Common myeloid progenitor, CD34-positive (primary cell): ENCODE results near the gene L3MBTL2.

Source experiments
- CTCF ChIA-PET: fragments of 350-600 bp; sonication (Branson Sonifier 250); formaldehyde crosslinking; loops from one replicate; lab custom pipeline; 2021; ENCODE audit warnings: antibody characterized with exemption; lab: Charles Lee
- POLR2A ChIA-PET: fragments of 350-600 bp; sonication (Branson Sonifier 250); formaldehyde crosslinking; loops from one replicate; lab custom pipeline; 2021; ENCODE audit warnings: antibody characterized with exemption; lab: Charles Lee
- DNase-seq, 3 donors: peaks; one replicate each; pipeline versions ENCODE4 v3.0.0 to v3.0.0-alpha.2; 2013
- H3K27ac ChIP-seq, 2 experiments: 1 replicate in 1 of 2; 2 replicates in 1 of 2; pipeline ENCODE4 v1.7.0; 2013; ENCODE audit warnings: inconsistent platforms in 2 of 2, low read length in 2 of 2, mild to moderate bottlenecking in 2 of 2, low read depth in 1 of 2, moderate library complexity in 1 of 2; ENCODE audit not compliant: severe bottlenecking in 2 of 2, insufficient read depth in 1 of 2, poor library complexity in 1 of 2
- H3K27me3 ChIP-seq, 5 experiments: replicated peaks in 2 of 5; 1 replicate in 3 of 5; 2 replicates in 2 of 5; pipeline versions ENCODE4 v1.6.1 to v1.7.0; 2013; ENCODE audit warnings: low read length in 4 of 5, mild to moderate bottlenecking in 2 of 5, moderate library complexity in 2 of 5, inconsistent platforms in 1 of 5; ENCODE audit not compliant: insufficient read depth in 5 of 5, control insufficient read depth in 4 of 5
- H3K36me3 ChIP-seq, 4 experiments: 1 replicate in 2 of 4; 2 replicates in 2 of 4; pipeline versions ENCODE4 v1.6.1 to v1.7.0; 2013; ENCODE audit warnings: low read length in 3 of 4, control low read depth in 1 of 4, mild to moderate bottlenecking in 1 of 4; ENCODE audit not compliant: control insufficient read depth in 4 of 4, insufficient read depth in 4 of 4
- H3K4me1 ChIP-seq, 4 experiments: 1 replicate in 3 of 4; 2 replicates in 1 of 4; pipeline versions ENCODE4 v1.6.1 to v1.7.1; 2013; ENCODE audit warnings: low read length in 3 of 4, mild to moderate bottlenecking in 3 of 4, control low read depth in 1 of 4, inconsistent platforms in 1 of 4, moderate library complexity in 1 of 4; ENCODE audit not compliant: control insufficient read depth in 4 of 4, insufficient read depth in 4 of 4; ENCODE audit errors: control extremely low read depth in 1 of 4
- H3K4me3 ChIP-seq, 7 experiments: 1 replicate in 4 of 7; 2 replicates in 3 of 7; pipeline versions ENCODE4 v1.5.1 to v1.7.0; 2013; ENCODE audit warnings: mild to moderate bottlenecking in 7 of 7, low read length in 6 of 7, moderate library complexity in 6 of 7, inconsistent platforms in 2 of 7, low read depth in 2 of 7, control low read depth in 1 of 7; ENCODE audit not compliant: insufficient read depth in 4 of 7, control insufficient read depth in 1 of 7; ENCODE audit errors: extremely low read depth in 1 of 7
- H3K9me3 ChIP-seq, 5 experiments: 1 replicate in 4 of 5; 2 replicates in 1 of 5; pipeline versions ENCODE4 v1.6.1 to v1.7.1; 2013; ENCODE audit warnings: low read length in 4 of 5, mild to moderate bottlenecking in 2 of 5, inconsistent platforms in 1 of 5, low read depth in 1 of 5, moderate library complexity in 1 of 5; ENCODE audit not compliant: control insufficient read depth in 4 of 5, insufficient read depth in 2 of 5; ENCODE audit errors: control extremely low read depth in 1 of 5
- WGBS: methylation state at CpG from one replicate; pipeline ENCODE4 v1.1.5; 2013; ENCODE audit not compliant: insufficient coverage; 5-methylcytosine and 5-hydroxymethylcytosine counted together

The L3MBTL2 gene

DNA sequence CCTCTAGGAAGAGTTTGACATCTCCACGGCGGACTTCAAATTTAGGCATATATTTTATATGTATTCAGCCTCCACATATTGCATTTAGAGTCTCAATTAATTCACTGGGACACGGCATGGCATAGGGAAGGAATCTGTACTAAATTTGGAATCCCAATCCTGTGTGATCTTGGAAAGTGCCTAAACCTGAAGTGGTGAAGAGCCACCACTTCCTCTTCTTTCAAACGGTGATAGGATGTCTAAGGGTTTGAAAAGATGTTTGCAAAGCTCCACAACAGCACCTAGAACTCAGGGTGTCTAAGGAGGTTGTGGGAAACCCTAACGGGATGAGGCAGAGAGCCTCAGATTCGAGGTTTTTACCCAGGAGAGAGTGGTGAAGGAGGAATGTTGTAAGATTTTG is 1.0 kb upstream of the L3MBTL2 start:
- POLR2A ChIA-PET: no interaction called here
- peak in 1 of 3 donors; percentile 29 for DNase-seq
- H3K27ac ChIP-seq: no peak overlapping the region
- CTCF ChIA-PET: no interaction called here
- no peak overlapping the region for H3K4me3 ChIP-seq
- H3K27me3 ChIP-seq: no peaks in the 10 kb centered on the region
- H3K36me3 ChIP-seq: no peaks in the 10 kb centered on the region
- H3K4me1 ChIP-seq: peaks cover 0 to 23% (median 17%) of the 10 kb centered on the region in 4 experiments
- WGBS: 74% methylated on average over 3 of the region's 6 CpGs
- H3K9me3 ChIP-seq: no peaks in the 10 kb centered on the region

DNA sequence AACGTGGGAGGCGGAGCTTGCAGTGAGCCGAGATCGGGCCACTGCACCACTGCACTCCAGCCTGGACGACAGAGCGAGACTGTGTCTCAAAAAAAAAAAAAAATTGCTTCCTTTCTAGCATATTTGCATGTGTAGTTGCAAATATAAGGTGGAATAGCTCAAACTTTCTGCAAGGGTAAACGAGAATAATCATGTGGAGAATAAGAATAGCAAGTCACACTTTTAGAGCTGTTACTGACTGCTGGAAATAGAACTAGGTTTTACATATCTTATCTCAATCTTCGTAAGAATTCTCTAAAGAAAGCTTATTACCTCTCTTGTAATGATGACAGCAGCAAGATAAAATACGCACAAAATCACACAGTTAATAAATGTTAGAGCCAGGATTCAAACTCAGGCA is 1.6 kb downstream of the L3MBTL2 start:
- CTCF ChIA-PET: interaction anchor here (0.7 to 2.2 kb wide), 3 partner anchors 9 to 31 kb away, joined by 3 to 7 read pairs (median 3); no protein-coding TSS in a partner anchor
- Histone ChIP-seq H3K9me3 (no peaks in the 10 kb centered on the region), H3K4me3 (no peak overlapping the region), H3K4me1 (peaks cover 0 to 17% (median 14%) of the 10 kb centered on the region in 4 experiments), H3K36me3 (peaks cover 2 to 13% (median 11%) of the 10 kb centered on the region in 4 experiments), H3K27ac (no peak overlapping the region), H3K27me3 (no peaks in the 10 kb centered on the region)
- WGBS: 100% methylated on average over 6 of the region's 9 CpGs
- DNase-seq: no peak
- POLR2A ChIA-PET: interaction anchor here (0.6 to 0.7 kb wide), 3 partner anchors 27 to 442 kb away, joined by 4 to 6 read pairs (median 5); no protein-coding TSS in a partner anchor

DNA sequence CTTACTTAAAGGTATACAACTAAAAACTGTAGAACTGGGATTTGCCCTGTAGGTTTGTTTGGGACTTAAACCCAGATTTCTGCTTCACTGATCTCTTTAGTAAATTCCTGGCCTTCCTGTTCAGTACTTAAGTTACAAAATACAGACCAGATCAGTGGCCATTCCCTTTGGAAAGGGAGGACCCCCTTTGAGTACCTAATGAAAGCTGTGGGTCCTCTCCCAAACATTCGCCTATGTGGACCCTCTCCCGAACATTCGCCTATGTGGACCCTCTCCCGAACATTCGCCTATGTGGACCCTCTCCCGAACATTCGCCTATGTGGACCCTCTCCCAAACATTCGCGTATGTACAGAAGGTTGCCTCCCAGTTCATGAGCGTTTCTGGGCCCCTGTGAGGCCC is 10.3 kb downstream of the L3MBTL2 start:
- Histone ChIP-seq H3K9me3 (peaks cover 0 to 14% (median 5%) of the 10 kb centered on the region in 5 experiments), H3K36me3 (peaks cover 12 to 45% (median 34%) of the 10 kb centered on the region in 4 experiments)

DNA sequence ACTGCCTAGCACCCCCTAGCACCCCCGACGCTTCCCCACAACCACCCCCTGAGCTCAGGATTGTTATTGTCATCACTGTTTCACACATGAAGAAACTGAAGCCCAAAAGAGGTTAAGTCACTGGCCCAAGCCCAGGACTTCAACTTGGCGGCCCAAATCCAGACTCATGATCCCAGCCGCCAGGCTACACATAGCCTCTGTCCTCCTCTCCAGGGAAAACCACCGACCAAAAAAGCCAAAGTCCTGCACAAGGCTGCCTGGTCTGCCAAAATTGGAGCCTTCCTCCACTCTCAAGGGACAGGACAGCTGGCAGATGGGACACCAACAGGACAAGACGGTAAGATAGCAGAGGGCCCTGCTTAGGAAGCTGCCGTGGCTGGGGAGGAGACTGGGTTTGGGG is 10.8 kb downstream of the L3MBTL2 start:
- peaks cover 0 to 22% (median 15%) of the 10 kb centered on the region in 4 experiments for H3K4me1 ChIP-seq
- POLR2A ChIA-PET: no interaction called here
- CTCF ChIA-PET: interaction anchor here (0.5 to 2.0 kb wide), 3 partner anchors 20 to 44 kb away, joined by 3 to 6 read pairs (median 4); no protein-coding TSS in a partner anchor
- H3K36me3 ChIP-seq: peaks cover 13 to 45% (median 35%) of the 10 kb centered on the region in 4 experiments
- no peak overlapping the region for H3K27ac ChIP-seq
- peaks cover 0 to 14% (median 5%) of the 10 kb centered on the region in 5 experiments for H3K9me3 ChIP-seq
- no peaks in the 10 kb centered on the region for H3K27me3 ChIP-seq
- WGBS: 100% methylated on average over 6 of the region's 7 CpGs
- H3K4me3 ChIP-seq: no peak overlapping the region
- no peak for DNase-seq

More for the DNA sequence above, 10.3 kb downstream of the L3MBTL2 start:
- ChIA-PET CTCF (interaction anchor here (0.8 to 2.0 kb wide), 3 partner anchors 15 to 22 kb away, joined by 3 to 6 read pairs (median 4); no protein-coding TSS in a partner anchor), POLR2A (no interaction called here)
- Histone ChIP-seq H3K4me1 (peaks cover 0 to 22% (median 15%) of the 10 kb centered on the region in 4 experiments), H3K27me3 (no peaks in the 10 kb centered on the region), H3K27ac (no peak overlapping the region), H3K4me3 (no peak overlapping the region)
- WGBS: 98% methylated on average over 10 of the region's 10 CpGs
- no peak for DNase-seq

DNA sequence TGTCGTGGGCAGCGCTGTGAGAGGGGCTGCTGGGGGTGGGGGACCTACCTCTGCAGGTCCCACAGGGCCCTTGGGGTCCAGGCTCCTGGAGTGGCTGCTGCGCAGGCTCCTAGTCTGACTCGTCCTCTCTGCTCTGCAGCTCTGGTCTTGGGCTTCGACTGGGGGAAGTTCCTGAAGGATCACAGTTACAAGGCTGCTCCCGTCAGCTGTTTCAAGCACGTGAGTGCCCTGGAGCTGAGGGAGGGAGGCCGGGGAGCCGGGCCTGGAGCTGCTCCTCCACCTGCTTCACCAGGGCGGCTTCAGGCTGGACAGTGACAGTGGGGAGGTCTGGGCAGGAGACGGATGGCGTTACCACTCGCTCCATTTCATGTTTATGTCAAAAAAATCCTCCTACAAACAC is 11.9 kb downstream of the L3MBTL2 start:
- DNase-seq: no peak
- Histone ChIP-seq H3K27ac (peak overlapping the region in 1 of 2 experiments; percentile 70), H3K36me3 (peaks cover 13 to 49% (median 36%) of the 10 kb centered on the region in 4 experiments), H3K4me3 (peak overlapping the region in 4 of 7 experiments; percentile 10 to 72 (median 41)), H3K9me3 (peaks cover 0 to 14% (median 5%) of the 10 kb centered on the region in 5 experiments), H3K27me3 (no peaks in the 10 kb centered on the region), H3K4me1 (peaks cover 0 to 22% (median 15%) of the 10 kb centered on the region in 4 experiments)
- ChIA-PET CTCF (interaction anchor here (0.8 to 1.9 kb wide), 4 partner anchors 10 to 38 kb away, joined by 3 to 7 read pairs (median 4); no protein-coding TSS in a partner anchor), POLR2A (interaction anchor here (1.1 to 1.3 kb wide), 2 partner anchors 12 to 20 kb away, joined by 3 to 4 read pairs; partner anchors contain the start of gene L3MBTL2)
- WGBS: 70% methylated on average over 7 of the region's 13 CpGs

DNA sequence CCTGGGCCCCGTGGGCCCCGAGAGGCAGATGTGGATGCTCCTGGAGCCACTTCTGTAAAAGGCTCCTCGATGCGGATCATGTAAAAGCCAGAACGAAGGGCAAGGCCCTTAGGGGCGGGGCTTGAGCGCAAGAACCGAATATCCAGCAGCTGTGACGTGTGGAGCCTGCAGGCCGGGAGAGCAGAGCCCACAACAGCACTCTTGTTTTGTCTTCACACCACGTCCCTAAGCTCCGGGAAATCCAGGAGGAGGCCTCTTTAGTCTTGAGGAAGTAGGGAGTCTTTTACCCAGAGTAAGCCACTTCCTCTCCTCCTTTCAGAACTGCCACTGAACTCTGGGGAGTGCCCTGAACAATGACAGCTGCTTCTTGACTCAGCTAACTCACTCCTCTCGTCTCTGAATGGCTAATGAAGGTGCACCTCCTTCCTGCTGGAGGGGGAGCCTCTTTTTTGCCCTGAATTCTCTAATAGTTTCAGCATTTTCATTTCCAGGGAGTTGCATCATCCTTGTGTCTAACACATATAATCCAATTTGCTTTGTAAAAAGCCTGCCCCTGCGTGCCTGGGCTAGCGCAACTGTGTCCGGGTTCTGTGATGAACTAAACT is 12.5 kb downstream of the L3MBTL2 start:
- peak; percentile 62 to 92 (median 90) for DNase-seq
- peaks cover 0 to 14% (median 5%) of the 10 kb centered on the region in 5 experiments for H3K9me3 ChIP-seq
- peak overlapping the region; percentile 27 to 70 for H3K27ac ChIP-seq
- H3K36me3 ChIP-seq: peaks cover 16 to 52% (median 41%) of the 10 kb centered on the region in 4 experiments
- 18% methylated on average over 14 of the region's 16 CpGs for WGBS
- peaks cover 0 to 22% (median 15%) of the 10 kb centered on the region in 4 experiments for H3K4me1 ChIP-seq
- CTCF ChIA-PET: interaction anchor here (0.8 to 1.9 kb wide), 5 partner anchors 10 to 37 kb away, joined by 3 to 7 read pairs (median 5); no protein-coding TSS in a partner anchor
- POLR2A ChIA-PET: interaction anchor here (0.6 to 1.3 kb wide), 3 partner anchors 13 to 73 kb away, joined by 3 to 7 read pairs (median 4); partner anchors contain the start of gene L3MBTL2
- H3K4me3 ChIP-seq: peak overlapping the region in 6 of 7 experiments; percentile 20 to 72 (median 44)
- no peaks in the 10 kb centered on the region for H3K27me3 ChIP-seq
